H1 (cell line): ENCODE results near the gene DEK. TPM values are rescaled to one million over a fixed set of nuclear protein-coding genes. Genes with fewer than 3 reads are reported as not detected.
A peak's percentile ranks its signal among the peaks of the same experiment; 100 is the strongest.

ENCODE experiments used
- BACH1 ChIP-seq: IDR thresholded peaks from 2 replicates; pipeline ENCODE4 v1.6.1; 2012; ENCODE audit warnings: low read length, improper control_type of control experiment
- YY1 ChIP-seq: IDR thresholded peaks from 2 replicates; pipeline ENCODE4 v1.6.1; 2011; ENCODE audit warnings: low read depth, mild to moderate bottlenecking, low read length
- polyA plus RNA-seq, 7 experiments: library from polyadenylated mRNA; depleted of rRNA in 3 of 7; stranded (reverse) in 5 of 7; unstranded in 2 of 7; fragments of >200 nt in 5 of 7; fragments of 200-250 nt in 2 of 7; gene quantifications; 1 replicate in 5 of 7; 2 replicates in 1 of 7; 4 replicates in 1 of 7; pipeline versions ENCODE4 v1.2.1 to v1.2.3, GENCODE V29; 2011 to 2013; ENCODE audit warnings: missing spikeins in 2 of 7, mixed read lengths in 2 of 7
- total RNA-seq: library from RNA; stranded (reverse); fragmentation: NEBNext Ultra II Directional; extraction: Animal tissue kit (Norgen Biotek cat#: 25700); gene quantifications from 2 replicates; pipeline ENCODE4 v1.2.1, GENCODE V29; 2021

Gene DEK
- total and polyA plus RNA-seq, 2 of the 8 experiments (the other 6 are each of a cell fraction or from before 2014, with no cell fraction given) = 40.0 to 228 TPM

DNA sequence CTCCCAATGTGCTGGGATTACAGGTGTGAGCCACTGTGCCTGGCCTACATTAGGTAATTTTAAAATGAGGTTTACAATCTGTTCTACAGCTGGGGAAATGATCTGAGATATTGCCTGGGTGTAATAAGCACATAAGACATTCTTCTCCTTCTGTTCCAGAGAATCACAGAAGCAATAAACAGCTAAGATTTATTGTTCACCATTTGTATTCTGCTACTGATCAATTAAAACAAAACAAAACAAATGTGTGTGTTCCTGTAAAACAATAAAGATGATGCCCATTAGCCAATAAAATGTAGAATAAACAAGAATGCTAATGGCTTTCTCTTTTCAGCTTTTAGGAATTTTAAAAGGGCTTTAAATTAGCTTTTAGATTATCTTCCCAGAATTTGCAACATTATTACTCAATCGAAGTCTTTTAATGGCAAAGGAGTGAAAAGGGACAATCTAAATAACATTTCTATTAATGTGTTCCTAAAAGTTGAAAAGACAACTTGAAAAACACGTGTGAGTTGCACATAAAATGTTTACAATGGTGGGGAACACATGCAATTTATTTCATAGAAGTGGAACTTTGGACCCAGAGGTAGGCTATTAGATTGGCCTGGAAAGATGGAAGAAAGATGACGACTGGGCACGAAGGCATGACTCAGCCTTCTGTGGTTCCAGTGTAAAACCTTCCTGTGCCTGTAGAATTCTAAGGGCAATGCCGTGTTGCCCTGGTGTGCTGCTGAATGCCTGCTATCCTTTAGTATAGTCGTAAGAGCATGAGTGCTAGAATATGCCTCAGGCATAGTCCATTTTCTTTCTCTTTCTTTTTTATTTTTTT lies 29.0 kb upstream of the DEK start (continued):
- TF ChIP-seq YY1 (no peak), BACH1 (peak; percentile 79)
